ENCODE results near the gene CASP7. TPM values are rescaled to one million over a fixed set of nuclear protein-coding genes. Genes with fewer than 3 reads are reported as not detected.

The CASP7 gene
- total RNA-seq, 2 donors from 2014 or later: 23.1 to 27.5 TPM

DNA sequence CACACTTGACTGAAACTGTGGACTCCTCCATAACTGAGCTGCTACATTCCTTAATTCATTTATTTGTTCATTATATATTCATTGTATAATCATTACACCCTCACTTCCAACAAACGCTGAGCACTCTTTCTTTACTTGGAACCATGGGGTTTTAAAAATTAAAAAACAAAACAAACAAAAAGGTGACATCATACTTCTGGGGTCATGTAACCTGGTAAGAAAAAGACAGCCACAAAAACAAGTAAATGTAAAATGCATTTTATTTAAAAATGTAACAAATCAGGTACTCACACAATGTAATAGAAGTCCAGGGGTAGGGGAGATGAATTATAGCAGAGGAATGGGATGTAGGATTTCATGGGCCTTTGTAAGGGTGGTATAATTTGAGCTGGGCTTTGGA, 96.8 kb downstream of the CASP7 start:
- H3K27ac ChIP-seq: no peak overlapping the region
- TF ChIP-seq CTCF (IDR thresholded peaks at IDR 0.05) (no peak), POLR2AphosphoS5 (IDR thresholded peaks at IDR 0.05) (no peak), POLR2A (IDR thresholded peaks at IDR 0.05) (no peak)
- H3K9me3 ChIP-seq: no peaks in the 10 kb centered on the region
- DNase-seq (ENCODE audit: low spot score): no peak
- H3K4me1 ChIP-seq (replicated peaks): no peaks in the 10 kb centered on the region
- no peaks in the 10 kb centered on the region for H3K27me3 ChIP-seq (replicated peaks; ENCODE audit: insufficient read depth)
- intact Hi-C loops (cut with DNase I): no loop called here
- H3K36me3 ChIP-seq: no peaks in the 10 kb centered on the region
- 84% methylated on average over 1 of the region's 1 CpG for WGBS
- H3K4me3 ChIP-seq: no peak overlapping the region

Small RNA genes lying within 50 kb of the gene (microRNA-seq; reads per million reads assigned to microRNA genes)
- gene MIR4483: not detected

Other genes with a start within 250 kb of the CASP7 start
- under 1 TPM in 1 of 2 donors, not detected in 1; 0.17 TPM for gene HABP2, start 126.9 kb upstream of the CASP7 start, total RNA-seq
- gene NRAP, start 15.9 kb upstream of the CASP7 start, total RNA-seq: 10 to 100 TPM in 1 of 2 donors, under 1 TPM in 1; 0.85 to 11.2 TPM
- gene PLEKHS1, start 71.8 kb downstream of the CASP7 start, total RNA-seq: 1 to 10 TPM; 1.9 to 9.0 TPM
- 1 to 10 TPM; 6.2 to 9.7 TPM for gene DCLRE1A, start 174.2 kb downstream of the CASP7 start, total RNA-seq
- gene NHLRC2, start 174.7 kb downstream of the CASP7 start, total RNA-seq: 10 to 100 TPM; 49.4 to 89.5 TPM

Data from prostate gland (tissue), 2 donors.